Aorta (tissue), 5 donors: ENCODE measurements around the gene TMEM132C. TPM values are rescaled to one million over a fixed set of nuclear protein-coding genes. Genes with fewer than 3 reads are reported as not detected.

ENCODE experiments used
- ATAC-seq: fragments of 200-7000 bp; cut with Tn5 transposase; one replicate; pipeline ENCODE4 v1.9.1; 2022; ENCODE audit warnings: moderate library complexity; ENCODE audit not compliant: low FRiP score
- DNase-seq, 2 donors: peaks; one replicate each; pipeline ENCODE4 v3.0.0-alpha.2; 2020
- H3K27ac ChIP-seq, 2 donors: one replicate each; pipeline ENCODE4 v1.5.1; 2013; ENCODE audit warnings: low read length in 2 of 2, mild to moderate bottlenecking in 2 of 2, moderate library complexity in 2 of 2, control low read depth in 1 of 2, inconsistent platforms in 1 of 2, low read depth in 1 of 2
- H3K27me3 ChIP-seq, 2 donors: one replicate each; pipeline ENCODE4 v1.6.1; 2013; ENCODE audit warnings: control low read depth in 1 of 2, low read length in 1 of 2, mild to moderate bottlenecking in 1 of 2, moderate library complexity in 1 of 2; ENCODE audit not compliant: insufficient read depth in 2 of 2, control insufficient read depth in 1 of 2
- H3K36me3 ChIP-seq, 2 donors: one replicate each; pipeline ENCODE4 v1.6.1; 2013; ENCODE audit warnings: control low read depth in 1 of 2, low read length in 1 of 2, mild to moderate bottlenecking in 1 of 2; ENCODE audit not compliant: insufficient read depth in 2 of 2, control insufficient read depth in 1 of 2
- H3K4me1 ChIP-seq, 2 donors: one replicate each; pipeline ENCODE4 v1.6.1; 2013; ENCODE audit warnings: low read length in 2 of 2, control low read depth in 1 of 2, mild to moderate bottlenecking in 1 of 2, moderate library complexity in 1 of 2; ENCODE audit not compliant: insufficient read depth in 2 of 2, control insufficient read depth in 1 of 2
- H3K4me3 ChIP-seq, 2 donors: one replicate each; pipeline ENCODE4 v1.5.1; 2013; ENCODE audit warnings: low read length in 2 of 2, control low read depth in 1 of 2, mild to moderate bottlenecking in 1 of 2
- H3K9me3 ChIP-seq: one replicate; pipeline ENCODE4 v1.6.1; 2013; ENCODE audit warnings: mild to moderate bottlenecking, low read length; ENCODE audit not compliant: control insufficient read depth
- WGBS, 2 donors: extraction: QIAGEN DNeasy Blood & Tissue Kit; methylation state at CpG; one replicate each; pipeline ENCODE4 v1.1.7; 2013; 5-methylcytosine and 5-hydroxymethylcytosine counted together
- intact Hi-C, 2 donors: fragments of 100-400 bp; cut with DNase I; formaldehyde crosslinking; loops; one replicate each; pipeline versions ENCODE4 v1.14.2 to v1.15.0; 2022
- polyA plus RNA-seq, 2 donors: library from polyadenylated mRNA; stranded (reverse); fragments of 200-250 nt; gene quantifications; one replicate each; pipeline ENCODE4 v1.2.3, GENCODE V29; 2013
- total RNA-seq, 2 donors: library from RNA; stranded (reverse); fragmentation: NEBNext Ultra II Directional; extraction: Animal tissue kit (Norgen Biotek cat#: 25700); gene quantifications; one replicate each; pipeline ENCODE4 v1.2.1, GENCODE V29; 2021
- donor health status: healthy with polysubstance abuse.
- donor health status: Bipolar disorder and iron deficiency.
- donor health status: DM: no; HTN: no; CAD: no.
- donor health status: DM: no; HTN: no; CAD: no.
- donor health status: DM: yes; HTN: yes; CAD: no.

TMEM132C gene
- total and polyA plus RNA-seq, 4 donors: 0.49 to 0.78 TPM; not detected in 2

- H3K27me3 ChIP-seq: no peaks in the 10 kb centered on the region
- intact Hi-C loops: no loop called here
- H3K36me3 ChIP-seq: no peaks in the 10 kb centered on the region
- H3K27ac ChIP-seq: no peak overlapping the region
- DNase-seq (no peak), ATAC-seq (no peak)
- H3K4me3 ChIP-seq: no peak overlapping the region
- H3K4me1 ChIP-seq: no peaks in the 10 kb centered on the region
- 70 to 83% methylated on average over 2 of the region's 2 CpGs for WGBS, 2 donors
- H3K9me3 ChIP-seq: no peaks in the 10 kb centered on the region
Measured at GRCh38 chr12:128307791-128308190, 40.8 kb downstream of the TMEM132C start.

GRCh38 chr12:128312661-128313060 lies 45.7 kb downstream of the TMEM132C start:
- ATAC-seq: no peak
- H3K36me3 ChIP-seq: no peaks in the 10 kb centered on the region
- 59 to 80% methylated on average over 2 of the region's 2 CpGs for WGBS, 2 donors
- H3K4me1 ChIP-seq: no peaks in the 10 kb centered on the region
- DNase-seq: no peak
- no peak overlapping the region for H3K27ac ChIP-seq
- intact Hi-C loops: no loop called here
- H3K9me3 ChIP-seq: no peaks in the 10 kb centered on the region
- no peak overlapping the region for H3K4me3 ChIP-seq
- H3K27me3 ChIP-seq: no peaks in the 10 kb centered on the region

GRCh38 chr12:128313931-128314330 lies 47.0 kb downstream of the TMEM132C start:
- intact Hi-C loops: no loop called here
- WGBS, 2 donors: 28 to 34% methylated on average over 2 of the region's 2 CpGs
- H3K36me3 ChIP-seq: no peaks in the 10 kb centered on the region
- H3K9me3 ChIP-seq: no peaks in the 10 kb centered on the region
- no peak for ATAC-seq
- no peaks in the 10 kb centered on the region for H3K4me1 ChIP-seq
- no peak for DNase-seq
- H3K4me3 ChIP-seq: no peak overlapping the region
- H3K27me3 ChIP-seq: no peaks in the 10 kb centered on the region
- no peak overlapping the region for H3K27ac ChIP-seq

- intact Hi-C loops: no loop called here
- Histone ChIP-seq H3K4me3 (no peak overlapping the region), H3K4me1 (no peaks in the 10 kb centered on the region), H3K36me3 (no peaks in the 10 kb centered on the region), H3K27ac (no peak overlapping the region), H3K27me3 (no peaks in the 10 kb centered on the region), H3K9me3 (no peaks in the 10 kb centered on the region)
- ATAC-seq: no peak
- DNase-seq: no peak
- WGBS, 2 donors: 90 to 92% methylated on average over 3 of the region's 3 CpGs
Measured at GRCh38 chr12:128314611-128315010, 47.6 kb downstream of the TMEM132C start.

DNA sequence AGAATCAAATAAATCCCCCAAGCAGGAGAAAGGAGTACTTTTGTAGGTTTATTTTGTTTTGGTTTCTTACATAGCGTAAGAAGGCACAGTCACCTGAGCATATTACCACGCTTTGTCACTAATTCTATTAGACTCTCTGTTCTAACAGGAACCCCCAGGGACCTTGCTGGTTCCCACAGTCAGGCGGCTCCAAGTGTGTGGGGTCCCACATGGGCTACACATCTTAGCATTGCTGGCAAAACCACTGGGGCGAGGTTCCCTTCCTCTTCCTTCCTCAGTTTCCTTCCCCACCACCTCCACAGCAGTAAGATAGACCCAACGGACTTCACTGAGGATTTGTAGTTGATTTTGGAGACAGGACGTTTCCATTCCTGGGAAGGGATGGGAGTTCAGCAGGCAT lies 49.1 kb downstream of the TMEM132C start:
- ATAC-seq: no peak
- no peaks in the 10 kb centered on the region for H3K4me1 ChIP-seq
- no peaks in the 10 kb centered on the region for H3K27me3 ChIP-seq
- WGBS, 2 donors: 55 to 70% methylated on average over 6 of the region's 6 CpGs
- no peak for DNase-seq
- no peaks in the 10 kb centered on the region for H3K9me3 ChIP-seq
- no peaks in the 10 kb centered on the region for H3K36me3 ChIP-seq
- no peak overlapping the region for H3K27ac ChIP-seq
- intact Hi-C loops: no loop called here
- H3K4me3 ChIP-seq: no peak overlapping the region

- Histone ChIP-seq H3K27ac (no peak overlapping the region), H3K9me3 (peaks cover 1% of the 10 kb centered on the region), H3K4me3 (no peak overlapping the region), H3K4me1 (no peaks in the 10 kb centered on the region), H3K36me3 (no peaks in the 10 kb centered on the region), H3K27me3 (no peaks in the 10 kb centered on the region)
- no peak for DNase-seq
- intact Hi-C loops: no loop called here
- 10 to 16% methylated on average over 4 of the region's 4 CpGs for WGBS, 2 donors
- ATAC-seq: peak; percentile 40
Measured at GRCh38 chr12:128316973-128317526, 50.1 kb downstream of the TMEM132C start.

- DNase-seq: no peak
- H3K9me3 ChIP-seq: peaks cover 3% of the 10 kb centered on the region
- ATAC-seq: no peak
- H3K4me3 ChIP-seq: no peak overlapping the region
- intact Hi-C loops: no loop called here
- no peaks in the 10 kb centered on the region for H3K4me1 ChIP-seq
- no peak overlapping the region for H3K27ac ChIP-seq
- WGBS, 2 donors: 53 to 58% methylated on average over 5 of the region's 5 CpGs
- no peaks in the 10 kb centered on the region for H3K27me3 ChIP-seq
- no peaks in the 10 kb centered on the region for H3K36me3 ChIP-seq
Measured at GRCh38 chr12:128318341-128318740, 51.4 kb downstream of the TMEM132C start.

- Histone ChIP-seq H3K36me3 (no peaks in the 10 kb centered on the region), H3K4me1 (no peaks in the 10 kb centered on the region), H3K9me3 (peaks cover 3% of the 10 kb centered on the region), H3K4me3 (no peak overlapping the region), H3K27me3 (no peaks in the 10 kb centered on the region), H3K27ac (no peak overlapping the region)
- ATAC-seq: no peak
- intact Hi-C loops: no loop called here
- DNase-seq: no peak
- 85 to 86% methylated on average over 2 of the region's 2 CpGs for WGBS, 2 donors
Measured at GRCh38 chr12:128318946-128319345, 52.0 kb downstream of the TMEM132C start.

- Histone ChIP-seq H3K9me3 (peaks cover 3% of the 10 kb centered on the region), H3K27me3 (no peaks in the 10 kb centered on the region), H3K4me3 (no peak overlapping the region), H3K4me1 (no peaks in the 10 kb centered on the region), H3K36me3 (no peaks in the 10 kb centered on the region), H3K27ac (no peak overlapping the region)
- intact Hi-C loops: no loop called here
- 47 to 68% methylated on average over 5 of the region's 5 CpGs for WGBS, 2 donors
- ATAC-seq (no peak), DNase-seq (no peak)
Measured at GRCh38 chr12:128322341-128322740, 55.4 kb downstream of the TMEM132C start.
